WTC11 (cell line): ENCODE data around the gene NRF1. TPM values are rescaled to one million over a fixed set of nuclear protein-coding genes. Genes with fewer than 3 reads are reported as not detected.
A peak's percentile ranks its signal among the peaks of the same experiment; 100 is the strongest.

Experiments
- ATAC-seq: fragments of 200-7000 bp; cut with Tn5 transposase; 2 replicates; pipeline ENCODE4 v1.10.0; 2021; ENCODE audit warnings: mild to moderate bottlenecking, moderate library complexity
- CTCF ChIA-PET: fragments of 300-600 bp; sonication (Branson Sonifier 250); formaldehyde crosslinking; loops from one replicate; lab custom pipeline; 2021; ENCODE audit warnings: antibody characterized with exemption; lab: Charles Lee
- POLR2A ChIA-PET: fragments of 350-600 bp; sonication (Branson Sonifier 250); formaldehyde crosslinking; loops from one replicate; lab custom pipeline; 2021; ENCODE audit warnings: antibody characterized with exemption; lab: Charles Lee
- DNase-seq: peaks from one replicate; pipeline ENCODE4 v3.0.0; 2021; ENCODE audit warnings: low spot score
- H3K27ac Mint-ChIP-seq: 2 replicates; pipeline ENCODE4 v1.8.0; 2021; ENCODE audit warnings: mixed read lengths
- H3K27me3 Mint-ChIP-seq: 2 replicates; pipeline ENCODE4 v1.8.0; 2021; ENCODE audit warnings: low read depth, mild to moderate bottlenecking, moderate library complexity, mixed read lengths
- H3K36me3 Mint-ChIP-seq: 2 replicates; pipeline ENCODE4 v1.8.0; 2021; ENCODE audit warnings: mixed read lengths
- H3K4me1 Mint-ChIP-seq: 2 replicates; pipeline ENCODE4 v1.8.0; 2022; ENCODE audit warnings: mixed read lengths
- H3K4me3 Mint-ChIP-seq: 2 replicates; pipeline ENCODE4 v1.8.0; 2021; ENCODE audit warnings: mild to moderate bottlenecking, moderate library complexity, mixed read lengths
- H3K9me3 Mint-ChIP-seq: 2 replicates; pipeline ENCODE4 v1.8.0; 2021; ENCODE audit warnings: mixed read lengths
- CREM ChIP-seq: sonication (generic); formaldehyde crosslinking; IDR thresholded peaks from 2 replicates; pipeline ENCODE4 v1.8.1; 2022; ENCODE audit warnings: mild to moderate bottlenecking, missing genetic modification reagents, moderate library complexity
- FOXJ3 ChIP-seq: sonication (generic); formaldehyde crosslinking; IDR thresholded peaks from 2 replicates; pipeline ENCODE4 v1.9.0; 2021; ENCODE audit warnings: missing genetic modification reagents, mild to moderate bottlenecking, borderline replicate concordance
- FOXP1 ChIP-seq: sonication (generic); formaldehyde crosslinking; IDR thresholded peaks from 2 replicates; pipeline ENCODE4 v1.8.0; 2022; ENCODE audit warnings: missing genetic modification reagents, mild to moderate bottlenecking, moderate library complexity, borderline replicate concordance
- JAZF1 ChIP-seq: fragments of 250-450 bp; sonication (Bioruptor Pico); IDR thresholded peaks from 2 replicates; pipeline ENCODE4 v1.9.0; 2021; ENCODE audit warnings: moderate library complexity, mild to moderate bottlenecking, inconsistent platforms
- OVOL2 ChIP-seq: fragments of 250-450 bp; sonication (Bioruptor Pico); IDR thresholded peaks from 2 replicates; pipeline ENCODE4 v1.9.0; 2021; ENCODE audit warnings: mild to moderate bottlenecking, borderline replicate concordance
- SMAD3 ChIP-seq: sonication (generic); formaldehyde crosslinking; IDR thresholded peaks from 2 replicates; pipeline ENCODE4 v1.8.0; 2022; ENCODE audit warnings: missing genetic modification reagents, mild to moderate bottlenecking, borderline replicate concordance
- SP1 ChIP-seq: sonication (generic); formaldehyde crosslinking; conservative IDR thresholded peaks from 2 replicates; pipeline ENCODE4 v1.8.1; 2022; ENCODE audit warnings: missing genetic modification reagents
- TCF7 ChIP-seq: sonication (generic); formaldehyde crosslinking; IDR thresholded peaks from 2 replicates; pipeline ENCODE4 v1.8.0; 2022; ENCODE audit warnings: mild to moderate bottlenecking, low read depth, missing genetic modification reagents, moderate library complexity
- TEAD1 ChIP-seq: sonication (generic); formaldehyde crosslinking; IDR thresholded peaks from 2 replicates; pipeline ENCODE4 v1.8.0; 2022; ENCODE audit warnings: mild to moderate bottlenecking, missing genetic modification reagents
- ZNF121 ChIP-seq: sonication (generic); formaldehyde crosslinking; IDR thresholded peaks from 2 replicates; pipeline ENCODE4 v1.8.0; 2023; ENCODE audit warnings: missing genetic modification reagents
- ZNF138 ChIP-seq: sonication (generic); formaldehyde crosslinking; conservative IDR thresholded peaks from 2 replicates; pipeline ENCODE4 v1.8.1; 2022; ENCODE audit warnings: mild to moderate bottlenecking, moderate library complexity, missing genetic modification reagents
- ZNF317 ChIP-seq: sonication (generic); formaldehyde crosslinking; IDR thresholded peaks from 2 replicates; pipeline ENCODE4 v1.8.1; 2023; ENCODE audit warnings: low read depth, mild to moderate bottlenecking, moderate library complexity, missing genetic modification reagents, borderline replicate concordance
- total RNA-seq: library from RNA; stranded (reverse); gene quantifications from 3 replicates; pipeline ENCODE4 v1.2.3, GENCODE V29; 2021
- TF ChIP-seq, protein P1 (sequence below): sonication (generic); formaldehyde crosslinking; IDR thresholded peaks from 2 replicates; pipeline ENCODE4 v1.8.1; 2022; ENCODE audit warnings: low read depth, missing genetic modification reagents, borderline replicate concordance
- TF ChIP-seq, protein P2 (sequence below): sonication (generic); formaldehyde crosslinking; IDR thresholded peaks from 2 replicates; pipeline ENCODE4 v1.8.1; 2023; ENCODE audit warnings: mild to moderate bottlenecking, missing genetic modification reagents, borderline replicate concordance
- TF ChIP-seq, protein P3 (sequence below): sonication (generic); formaldehyde crosslinking; conservative IDR thresholded peaks from 2 replicates; pipeline ENCODE4 v1.8.1; 2023; ENCODE audit warnings: mild to moderate bottlenecking, low read depth, missing genetic modification reagents, moderate library complexity
- TF ChIP-seq, protein P4 (sequence below): sonication (generic); formaldehyde crosslinking; conservative IDR thresholded peaks from 2 replicates; pipeline ENCODE4 v1.8.1; 2022; ENCODE audit warnings: mild to moderate bottlenecking, missing genetic modification reagents
- TF ChIP-seq, protein P5 (sequence below): sonication (generic); formaldehyde crosslinking; IDR thresholded peaks from 2 replicates; pipeline ENCODE4 v1.8.0; 2022; ENCODE audit warnings: missing genetic modification reagents
- TF ChIP-seq, protein P6 (sequence below): sonication (generic); formaldehyde crosslinking; IDR thresholded peaks from 2 replicates; pipeline ENCODE4 v1.8.0; 2022; ENCODE audit warnings: mild to moderate bottlenecking, missing genetic modification reagents

Gene NRF1
- total RNA-seq, 1 experiment from 2014 or later: 16.4 TPM

DNA sequence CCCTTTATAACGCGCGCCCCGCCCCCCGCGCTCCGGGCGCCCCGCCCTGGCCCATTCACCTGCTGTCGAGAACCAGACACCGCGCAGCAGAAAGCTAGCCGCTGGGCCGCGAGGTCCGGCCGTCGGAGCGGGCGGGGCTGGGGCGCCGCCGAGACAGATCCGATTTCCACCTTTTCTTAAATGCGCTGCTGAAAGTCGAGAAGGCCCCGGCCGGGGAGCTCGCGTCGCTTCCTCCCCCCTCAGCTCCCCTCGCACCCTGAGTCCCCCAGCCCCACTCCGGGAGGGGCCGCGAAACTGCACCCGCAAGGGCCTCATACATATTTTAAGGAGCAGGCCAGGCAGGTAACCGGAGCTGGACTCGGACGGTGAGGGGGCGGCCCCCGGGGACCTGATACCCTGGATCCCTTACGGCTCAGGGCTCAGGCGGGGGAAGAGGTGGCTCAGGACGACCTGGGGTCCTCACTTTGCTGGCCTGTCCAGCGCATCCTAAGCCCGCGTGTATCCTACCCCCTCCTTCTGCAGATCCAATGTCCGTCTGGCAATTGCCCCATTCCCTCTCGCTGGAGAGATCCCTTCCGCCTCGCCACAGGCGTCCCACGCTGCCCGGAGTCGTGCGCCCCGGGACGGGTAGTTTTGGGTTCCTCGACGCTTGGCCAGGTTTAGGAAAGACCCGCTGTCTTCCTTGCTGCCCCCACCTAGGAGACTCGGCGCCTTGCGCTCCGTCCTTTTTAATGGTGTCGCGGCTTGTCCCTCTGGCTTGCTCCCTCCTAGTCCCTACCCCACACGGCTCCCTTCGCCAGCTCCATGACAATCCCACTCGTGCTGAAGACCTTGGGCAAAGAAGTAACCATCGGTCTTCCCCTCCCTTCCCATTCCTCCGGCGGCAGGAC lies 170.7 kb downstream of the NRF1 start (continued):
- TF ChIP-seq TCF7 (no peak), OVOL2 (CRISPR knock-in tag) (no peak), FOXJ3 (CRISPR knock-in tag) (no peak), TEAD1 (CRISPR knock-in tag) (peak; percentile 66; the same call in 1 of the 2 replicates), CREM (CRISPR knock-in tag) (no peak; the same call in 1 of the 2 replicates), ZNF138 (CRISPR knock-in tag) (no peak)
- TF ChIP-seq, protein P1, sequence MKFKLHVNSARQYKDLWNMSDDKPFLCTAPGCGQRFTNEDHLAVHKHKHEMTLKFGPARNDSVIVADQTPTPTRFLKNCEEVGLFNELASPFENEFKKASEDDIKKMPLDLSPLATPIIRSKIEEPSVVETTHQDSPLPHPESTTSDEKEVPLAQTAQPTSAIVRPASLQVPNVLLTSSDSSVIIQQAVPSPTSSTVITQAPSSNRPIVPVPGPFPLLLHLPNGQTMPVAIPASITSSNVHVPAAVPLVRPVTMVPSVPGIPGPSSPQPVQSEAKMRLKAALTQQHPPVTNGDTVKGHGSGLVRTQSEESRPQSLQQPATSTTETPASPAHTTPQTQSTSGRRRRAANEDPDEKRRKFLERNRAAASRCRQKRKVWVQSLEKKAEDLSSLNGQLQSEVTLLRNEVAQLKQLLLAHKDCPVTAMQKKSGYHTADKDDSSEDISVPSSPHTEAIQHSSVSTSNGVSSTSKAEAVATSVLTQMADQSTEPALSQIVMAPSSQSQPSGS: no peak
- TF ChIP-seq, protein P2, sequence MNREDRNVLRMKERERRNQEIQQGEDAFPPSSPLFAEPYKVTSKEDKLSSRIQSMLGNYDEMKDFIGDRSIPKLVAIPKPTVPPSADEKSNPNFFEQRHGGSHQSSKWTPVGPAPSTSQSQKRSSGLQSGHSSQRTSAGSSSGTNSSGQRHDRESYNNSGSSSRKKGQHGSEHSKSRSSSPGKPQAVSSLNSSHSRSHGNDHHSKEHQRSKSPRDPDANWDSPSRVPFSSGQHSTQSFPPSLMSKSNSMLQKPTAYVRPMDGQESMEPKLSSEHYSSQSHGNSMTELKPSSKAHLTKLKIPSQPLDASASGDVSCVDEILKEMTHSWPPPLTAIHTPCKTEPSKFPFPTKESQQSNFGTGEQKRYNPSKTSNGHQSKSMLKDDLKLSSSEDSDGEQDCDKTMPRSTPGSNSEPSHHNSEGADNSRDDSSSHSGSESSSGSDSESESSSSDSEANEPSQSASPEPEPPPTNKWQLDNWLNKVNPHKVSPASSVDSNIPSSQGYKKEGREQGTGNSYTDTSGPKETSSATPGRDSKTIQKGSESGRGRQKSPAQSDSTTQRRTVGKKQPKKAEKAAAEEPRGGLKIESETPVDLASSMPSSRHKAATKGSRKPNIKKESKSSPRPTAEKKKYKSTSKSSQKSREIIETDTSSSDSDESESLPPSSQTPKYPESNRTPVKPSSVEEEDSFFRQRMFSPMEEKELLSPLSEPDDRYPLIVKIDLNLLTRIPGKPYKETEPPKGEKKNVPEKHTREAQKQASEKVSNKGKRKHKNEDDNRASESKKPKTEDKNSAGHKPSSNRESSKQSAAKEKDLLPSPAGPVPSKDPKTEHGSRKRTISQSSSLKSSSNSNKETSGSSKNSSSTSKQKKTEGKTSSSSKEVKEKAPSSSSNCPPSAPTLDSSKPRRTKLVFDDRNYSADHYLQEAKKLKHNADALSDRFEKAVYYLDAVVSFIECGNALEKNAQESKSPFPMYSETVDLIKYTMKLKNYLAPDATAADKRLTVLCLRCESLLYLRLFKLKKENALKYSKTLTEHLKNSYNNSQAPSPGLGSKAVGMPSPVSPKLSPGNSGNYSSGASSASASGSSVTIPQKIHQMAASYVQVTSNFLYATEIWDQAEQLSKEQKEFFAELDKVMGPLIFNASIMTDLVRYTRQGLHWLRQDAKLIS: no peak
- TF ChIP-seq, all 79 proteins: peak for 6

DNA sequence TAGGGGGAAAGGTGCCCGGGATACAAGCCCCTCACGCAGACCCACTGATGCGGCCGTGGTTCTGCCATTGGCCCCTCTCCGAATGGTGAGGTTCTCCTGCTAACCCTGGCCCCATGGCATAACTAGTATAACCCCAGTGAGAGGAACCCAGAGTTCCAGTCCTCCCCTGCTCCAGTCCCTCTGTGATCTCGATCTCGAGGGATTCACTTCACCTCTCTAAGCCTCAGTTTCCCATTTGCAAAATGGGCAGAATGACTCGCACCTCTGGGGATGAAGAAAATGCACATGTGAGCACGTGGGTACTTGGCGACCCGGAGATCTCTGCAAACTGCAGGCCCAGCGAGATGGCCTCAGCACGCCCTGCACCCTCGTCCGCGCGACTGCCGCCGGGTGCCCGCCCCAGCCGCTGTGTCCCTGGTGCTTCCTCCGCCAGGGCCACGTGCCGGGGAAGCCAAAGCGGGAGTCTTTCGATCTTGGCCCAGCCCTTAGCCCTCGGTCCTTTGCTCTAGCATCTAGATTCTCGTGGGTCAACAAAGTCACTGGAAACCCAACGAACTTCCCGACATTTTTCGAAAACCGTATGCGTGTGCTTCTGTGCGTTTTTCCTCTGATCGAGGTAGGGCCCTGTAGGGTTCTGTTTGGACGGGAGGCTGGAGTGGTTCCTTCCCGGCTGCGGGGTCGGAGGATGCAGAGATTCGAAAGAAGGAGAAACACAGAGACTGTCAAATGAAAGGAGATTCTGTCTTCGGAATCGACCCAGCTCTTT lies 171.5 kb downstream of the NRF1 start:
- CTCF ChIA-PET: interaction anchor here (1.4 kb wide), 1 partner anchor 42 kb away, joined by 3 read pairs; no protein-coding TSS in a partner anchor
- TF ChIP-seq, protein P3, sequence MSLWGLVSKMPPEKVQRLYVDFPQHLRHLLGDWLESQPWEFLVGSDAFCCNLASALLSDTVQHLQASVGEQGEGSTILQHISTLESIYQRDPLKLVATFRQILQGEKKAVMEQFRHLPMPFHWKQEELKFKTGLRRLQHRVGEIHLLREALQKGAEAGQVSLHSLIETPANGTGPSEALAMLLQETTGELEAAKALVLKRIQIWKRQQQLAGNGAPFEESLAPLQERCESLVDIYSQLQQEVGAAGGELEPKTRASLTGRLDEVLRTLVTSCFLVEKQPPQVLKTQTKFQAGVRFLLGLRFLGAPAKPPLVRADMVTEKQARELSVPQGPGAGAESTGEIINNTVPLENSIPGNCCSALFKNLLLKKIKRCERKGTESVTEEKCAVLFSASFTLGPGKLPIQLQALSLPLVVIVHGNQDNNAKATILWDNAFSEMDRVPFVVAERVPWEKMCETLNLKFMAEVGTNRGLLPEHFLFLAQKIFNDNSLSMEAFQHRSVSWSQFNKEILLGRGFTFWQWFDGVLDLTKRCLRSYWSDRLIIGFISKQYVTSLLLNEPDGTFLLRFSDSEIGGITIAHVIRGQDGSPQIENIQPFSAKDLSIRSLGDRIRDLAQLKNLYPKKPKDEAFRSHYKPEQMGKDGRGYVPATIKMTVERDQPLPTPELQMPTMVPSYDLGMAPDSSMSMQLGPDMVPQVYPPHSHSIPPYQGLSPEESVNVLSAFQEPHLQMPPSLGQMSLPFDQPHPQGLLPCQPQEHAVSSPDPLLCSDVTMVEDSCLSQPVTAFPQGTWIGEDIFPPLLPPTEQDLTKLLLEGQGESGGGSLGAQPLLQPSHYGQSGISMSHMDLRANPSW: no peak
- no peak for TF ChIP-seq JAZF1
- no peak for TF ChIP-seq ZNF317
- TF ChIP-seq SP1 (CRISPR knock-in tag): 0 out of 2 replicates have a peak, but pooled peaks have one; percentile 20
- TF ChIP-seq, protein P4, sequence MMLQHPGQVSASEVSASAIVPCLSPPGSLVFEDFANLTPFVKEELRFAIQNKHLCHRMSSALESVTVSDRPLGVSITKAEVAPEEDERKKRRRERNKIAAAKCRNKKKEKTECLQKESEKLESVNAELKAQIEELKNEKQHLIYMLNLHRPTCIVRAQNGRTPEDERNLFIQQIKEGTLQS (CRISPR knock-in tag): no peak
- TF ChIP-seq, protein P5, sequence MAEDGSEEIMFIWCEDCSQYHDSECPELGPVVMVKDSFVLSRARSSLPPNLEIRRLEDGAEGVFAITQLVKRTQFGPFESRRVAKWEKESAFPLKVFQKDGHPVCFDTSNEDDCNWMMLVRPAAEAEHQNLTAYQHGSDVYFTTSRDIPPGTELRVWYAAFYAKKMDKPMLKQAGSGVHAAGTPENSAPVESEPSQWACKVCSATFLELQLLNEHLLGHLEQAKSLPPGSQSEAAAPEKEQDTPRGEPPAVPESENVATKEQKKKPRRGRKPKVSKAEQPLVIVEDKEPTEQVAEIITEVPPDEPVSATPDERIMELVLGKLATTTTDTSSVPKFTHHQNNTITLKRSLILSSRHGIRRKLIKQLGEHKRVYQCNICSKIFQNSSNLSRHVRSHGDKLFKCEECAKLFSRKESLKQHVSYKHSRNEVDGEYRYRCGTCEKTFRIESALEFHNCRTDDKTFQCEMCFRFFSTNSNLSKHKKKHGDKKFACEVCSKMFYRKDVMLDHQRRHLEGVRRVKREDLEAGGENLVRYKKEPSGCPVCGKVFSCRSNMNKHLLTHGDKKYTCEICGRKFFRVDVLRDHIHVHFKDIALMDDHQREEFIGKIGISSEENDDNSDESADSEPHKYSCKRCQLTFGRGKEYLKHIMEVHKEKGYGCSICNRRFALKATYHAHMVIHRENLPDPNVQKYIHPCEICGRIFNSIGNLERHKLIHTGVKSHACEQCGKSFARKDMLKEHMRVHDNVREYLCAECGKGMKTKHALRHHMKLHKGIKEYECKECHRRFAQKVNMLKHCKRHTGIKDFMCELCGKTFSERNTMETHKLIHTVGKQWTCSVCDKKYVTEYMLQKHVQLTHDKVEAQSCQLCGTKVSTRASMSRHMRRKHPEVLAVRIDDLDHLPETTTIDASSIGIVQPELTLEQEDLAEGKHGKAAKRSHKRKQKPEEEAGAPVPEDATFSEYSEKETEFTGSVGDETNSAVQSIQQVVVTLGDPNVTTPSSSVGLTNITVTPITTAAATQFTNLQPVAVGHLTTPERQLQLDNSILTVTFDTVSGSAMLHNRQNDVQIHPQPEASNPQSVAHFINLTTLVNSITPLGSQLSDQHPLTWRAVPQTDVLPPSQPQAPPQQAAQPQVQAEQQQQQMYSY: 0 out of 2 replicates have a peak, but pooled peaks have one; percentile 29
- TF ChIP-seq ZNF121 (CRISPR knock-in tag): no peak; the same call in 1 of the 2 replicates
- peak; percentile 65; the same call in 1 of the 2 replicates for TF ChIP-seq SMAD3 (CRISPR knock-in tag)
- 0 out of 2 replicates have a peak, but pooled peaks have one; percentile 21 for TF ChIP-seq FOXJ3 (CRISPR knock-in tag)
- TF ChIP-seq, protein P6, sequence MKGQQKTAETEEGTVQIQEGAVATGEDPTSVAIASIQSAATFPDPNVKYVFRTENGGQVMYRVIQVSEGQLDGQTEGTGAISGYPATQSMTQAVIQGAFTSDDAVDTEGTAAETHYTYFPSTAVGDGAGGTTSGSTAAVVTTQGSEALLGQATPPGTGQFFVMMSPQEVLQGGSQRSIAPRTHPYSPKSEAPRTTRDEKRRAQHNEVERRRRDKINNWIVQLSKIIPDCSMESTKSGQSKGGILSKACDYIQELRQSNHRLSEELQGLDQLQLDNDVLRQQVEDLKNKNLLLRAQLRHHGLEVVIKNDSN: peak; percentile 73
- TF ChIP-seq FOXP1: peak; percentile 84; the same call in 1 of the 2 replicates

More for the DNA sequence above, 171.5 kb downstream of the NRF1 start:
- no peaks in the 10 kb centered on the region for H3K36me3 Mint-ChIP-seq
- no peak overlapping the region for H3K27ac Mint-ChIP-seq
- ATAC-seq (no peak), DNase-seq (peak; percentile 40)
- peak overlapping the region; percentile 82 for H3K4me3 Mint-ChIP-seq
- H3K4me1 Mint-ChIP-seq: peaks cover 52% of the 10 kb centered on the region
- no peaks in the 10 kb centered on the region for H3K9me3 Mint-ChIP-seq
- H3K27me3 Mint-ChIP-seq: peaks cover 83% of the 10 kb centered on the region
- POLR2A ChIA-PET: interaction anchor here (0.7 kb wide), 1 partner anchor 29 kb away, joined by 4 read pairs; no protein-coding TSS in a partner anchor
